Cardiac muscle cell (in vitro differentiated cells and primary cell): ENCODE results near the gene PPIB. TPM values are rescaled to one million over a fixed set of nuclear protein-coding genes. Genes with fewer than 3 reads are reported as not detected.

Experiments
- DNase-seq, 2 donors: peaks; one replicate each; pipeline versions ENCODE4 v3.0.0 to v3.0.0-alpha.2; 2010 to 2017; ENCODE audit warnings: low read depth in 1 of 2, low spot score in 1 of 2
- H3K27ac ChIP-seq: fragments of 200-600 bp; sonication (generic); 2 replicates; pipeline ENCODE4 v1.5.1; 2016
- H3K27me3 ChIP-seq: fragments of 200-600 bp; sonication (generic); 2 replicates; pipeline ENCODE4 v1.6.0; 2016; ENCODE audit warnings: control low read depth
- H3K36me3 ChIP-seq: fragments of 200-600 bp; sonication (generic); 2 replicates; pipeline ENCODE4 v1.5.1; 2016; ENCODE audit warnings: control low read depth
- H3K4me1 ChIP-seq: fragments of 200-600 bp; sonication (generic); 2 replicates; pipeline ENCODE4 v1.8.1; 2017; ENCODE audit warnings: low read depth, mild to moderate bottlenecking, mixed run types
- H3K4me3 ChIP-seq: fragments of 200-600 bp; sonication (generic); 2 replicates; pipeline ENCODE4 v1.5.1; 2016; ENCODE audit warnings: mild to moderate bottlenecking
- H3K9me3 ChIP-seq: fragments of 200-600 bp; sonication (generic); 2 replicates; pipeline ENCODE4 v1.5.1; 2017; ENCODE audit warnings: low read depth, mild to moderate bottlenecking, control low read depth
- CTCF ChIP-seq: IDR thresholded peaks from 2 replicates; pipeline ENCODE4 v1.5.1; 2012; ENCODE audit warnings: low read depth, mild to moderate bottlenecking, low read length
- polyA plus RNA-seq: library from polyadenylated mRNA; unstranded; fragments of >200 nt; fragmentation: Nextera tagmentation; extraction: Ambion mirVana; gene quantifications from 2 replicates; pipeline ENCODE4 v1.2.1, GENCODE V29; 2016
- total RNA-seq: library from RNA; depleted of rRNA; stranded (reverse); fragments of >200 nt; gene quantifications from 2 replicates; pipeline ENCODE4 v1.2.3, GENCODE V29; 2016

PPIB gene
- total and polyA plus RNA-seq, 2 experiments from 2014 or later: 382 to 1,055 TPM

DNA sequence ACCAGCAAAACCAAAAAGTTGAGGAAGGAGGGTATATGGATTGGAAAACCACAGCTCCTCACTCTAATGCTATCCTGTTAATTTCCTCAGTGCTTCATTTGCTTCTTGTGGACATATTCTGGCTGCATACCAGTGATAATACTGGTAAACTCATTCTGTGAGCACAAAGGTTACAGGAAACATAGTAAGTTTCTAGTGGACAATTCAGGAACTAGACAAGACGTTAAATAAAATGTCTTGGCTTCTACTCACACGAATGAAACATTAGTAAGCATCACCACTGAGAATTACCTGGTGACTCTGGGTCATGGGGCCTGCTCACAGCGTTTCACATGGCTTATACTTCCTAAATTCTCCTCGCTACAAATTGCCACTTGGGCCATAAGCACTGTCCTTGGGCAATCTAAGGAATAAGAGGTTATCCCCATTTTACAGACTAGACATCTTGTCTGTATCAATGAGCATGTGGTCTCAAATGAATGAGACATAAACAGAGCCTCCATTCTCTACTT, 20.1 kb upstream of the PPIB start:
- Histone ChIP-seq H3K36me3 (peaks cover 5% of the 10 kb centered on the region), H3K27ac (no peak overlapping the region), H3K9me3 (no peaks in the 10 kb centered on the region), H3K4me3 (no peak overlapping the region), H3K27me3 (no peaks in the 10 kb centered on the region), H3K4me1 (peaks cover 14% of the 10 kb centered on the region)
- DNase-seq: no peak
- no peak for TF ChIP-seq CTCF

GRCh38 chr15:64180235-64180824, 17.5 kb upstream of the PPIB start:
- Histone ChIP-seq H3K36me3 (peaks cover 4% of the 10 kb centered on the region), H3K4me3 (no peak overlapping the region), H3K9me3 (no peaks in the 10 kb centered on the region), H3K27me3 (no peaks in the 10 kb centered on the region), H3K27ac (peak overlapping the region; percentile 86), H3K4me1 (peaks cover 14% of the 10 kb centered on the region)
- peak in 1 of 2 donors; percentile 83 for DNase-seq
- no peak for TF ChIP-seq CTCF

DNA sequence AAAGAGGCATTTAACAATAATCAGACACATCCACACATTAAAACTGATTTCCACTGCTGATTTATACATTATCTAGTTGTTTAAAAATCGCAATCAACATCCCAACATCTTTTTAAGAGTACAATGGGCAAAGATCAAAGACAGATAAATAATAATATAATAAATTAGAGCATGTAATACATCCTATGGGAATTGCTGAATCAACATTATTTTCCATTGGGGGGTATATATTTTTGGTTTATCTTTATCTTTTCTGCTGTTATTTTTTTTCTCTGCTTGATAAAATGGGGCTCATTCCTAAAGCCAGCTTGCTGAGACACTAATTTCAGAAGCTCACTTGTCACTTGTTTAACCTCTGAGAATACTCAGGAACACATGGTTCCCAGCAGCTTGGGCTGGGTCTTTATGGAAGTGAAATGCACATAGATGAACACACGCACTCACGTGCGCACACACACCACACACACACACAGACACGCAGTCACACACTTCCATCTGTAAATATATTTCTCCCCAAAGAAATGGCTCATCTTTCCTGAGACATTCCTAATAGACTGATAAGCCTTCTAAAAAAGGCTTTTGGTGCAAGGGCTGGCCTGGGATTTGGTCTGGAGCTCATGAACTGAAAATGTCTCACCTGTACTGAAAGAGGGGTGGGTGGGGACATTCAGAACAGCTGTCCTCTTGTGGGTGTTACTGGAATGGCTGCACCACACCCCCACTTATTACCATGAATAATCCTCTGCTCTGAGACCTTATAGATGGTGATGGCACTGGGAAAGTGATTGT, 3.5 kb upstream of the PPIB start:
- no peak for DNase-seq
- Histone ChIP-seq H3K4me3 (no peak overlapping the region), H3K9me3 (no peaks in the 10 kb centered on the region), H3K27ac (no peak overlapping the region), H3K36me3 (no peaks in the 10 kb centered on the region), H3K4me1 (peaks cover 14% of the 10 kb centered on the region), H3K27me3 (no peaks in the 10 kb centered on the region)
- no peak for TF ChIP-seq CTCF

- H3K27ac ChIP-seq: no peak overlapping the region
- no peak for DNase-seq
Measured at GRCh38 chr15:64164436-64164835, 1.6 kb upstream of the PPIB start.

More at GRCh38 chr15:64164436-64164835, 1.6 kb upstream of the PPIB start:
- Histone ChIP-seq H3K4me3 (no peak overlapping the region), H3K27me3 (no peaks in the 10 kb centered on the region), H3K4me1 (peaks cover 25% of the 10 kb centered on the region), H3K36me3 (peaks cover 11% of the 10 kb centered on the region), H3K9me3 (no peaks in the 10 kb centered on the region)
- no peak for TF ChIP-seq CTCF
